ENCODE data around the gene SPSB1.
"Not testable (repeated sequence)": the region's sequence is repeated elsewhere in the genome, so short reads cannot be mapped to it uniquely, and the experiment has no call there.

The SPSB1 gene

DNA sequence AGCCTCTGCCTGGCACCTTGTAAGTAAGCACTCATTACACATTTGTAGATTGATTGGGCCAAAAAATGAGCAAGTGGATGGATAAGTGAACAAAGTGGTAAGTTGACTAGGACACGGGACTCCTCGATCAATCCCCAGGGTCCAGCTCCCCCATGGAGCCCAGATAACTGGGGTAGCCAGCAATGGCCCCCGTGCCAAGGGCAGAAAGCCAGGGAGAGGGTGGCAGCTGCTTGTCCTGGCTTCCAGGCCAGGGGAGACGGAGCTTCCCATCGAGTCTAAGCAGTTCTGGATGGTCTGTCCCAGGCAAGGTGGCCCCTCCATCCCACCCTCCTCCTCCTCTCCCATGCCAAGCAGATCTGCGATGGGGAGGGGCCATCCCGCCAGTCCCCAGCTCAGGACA is 91.4 kb downstream of the SPSB1 start:
- peaks cover 7% of the 10 kb centered on the region for H3K4me1 ChIP-seq (ENCODE audit: insufficient read depth, insufficient read length)
- H3K36me3 ChIP-seq (ENCODE audit: insufficient read depth, insufficient read length, low read length) = no peaks in the 10 kb centered on the region
- DNase-seq (ENCODE audit: low read depth, low spot score) = no peak
- no peak overlapping the region for H3K4me3 ChIP-seq (ENCODE audit: insufficient read length, low read depth)
- H3K27me3 ChIP-seq (ENCODE audit: insufficient read depth, insufficient read length) = no peaks in the 10 kb centered on the region
- no peak for TF ChIP-seq ZNF274 (IDR thresholded peaks at IDR 0.05; ENCODE audit: low read depth, low read length)
- no peak for TF ChIP-seq YY1 (IDR thresholded peaks at IDR 0.05; ENCODE audit: insufficient read depth, insufficient read length)
- no peak for TF ChIP-seq SUZ12 (IDR thresholded peaks at IDR 0.05; ENCODE audit: extremely low read depth, insufficient read depth, insufficient read length)
- no peak overlapping the region for H3K9ac ChIP-seq (ENCODE audit: insufficient read length, low read depth)
- H3K9me3 ChIP-seq (ENCODE audit: insufficient read depth, low read length) = no peaks in the 10 kb centered on the region

DNA sequence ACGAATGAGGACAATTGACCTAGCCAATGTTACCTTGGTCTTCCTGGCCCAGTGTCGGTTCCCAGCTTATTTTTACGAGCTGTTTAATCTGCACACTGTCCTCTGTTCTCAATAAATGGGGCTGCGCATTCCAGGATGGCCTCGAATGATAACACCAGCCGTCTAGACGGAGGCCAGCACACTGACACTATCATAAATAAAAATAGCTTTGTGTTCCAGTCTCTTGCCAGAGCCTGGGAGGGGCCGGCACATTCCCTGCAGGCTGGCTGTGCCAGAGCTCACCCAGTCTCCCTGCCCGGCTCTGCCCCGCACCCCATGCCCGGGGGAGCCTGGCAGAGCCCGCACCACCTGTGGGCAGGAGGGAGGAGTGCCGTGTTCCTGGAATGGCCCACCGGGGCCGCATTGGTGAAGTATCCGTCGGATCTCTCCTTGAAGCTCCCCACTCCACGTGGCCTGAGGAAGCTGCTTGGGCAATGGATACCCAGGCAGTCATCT is 92.1 kb downstream of the SPSB1 start:
- Histone ChIP-seq H3K27me3 (ENCODE audit: insufficient read depth, insufficient read length) (no peaks in the 10 kb centered on the region), H3K4me1 (ENCODE audit: insufficient read depth, insufficient read length) (peaks cover 7% of the 10 kb centered on the region), H3K9ac (ENCODE audit: insufficient read length, low read depth) (no peak overlapping the region), H3K9me3 (ENCODE audit: insufficient read depth, low read length) (no peaks in the 10 kb centered on the region), H3K4me3 (ENCODE audit: insufficient read length, low read depth) (no peak overlapping the region), H3K36me3 (ENCODE audit: insufficient read depth, insufficient read length, low read length) (no peaks in the 10 kb centered on the region)
- no peak for TF ChIP-seq ZNF274 (IDR thresholded peaks at IDR 0.05; ENCODE audit: low read depth, low read length)
- no peak for TF ChIP-seq SUZ12 (IDR thresholded peaks at IDR 0.05; ENCODE audit: extremely low read depth, insufficient read depth, insufficient read length)
- no peak for TF ChIP-seq YY1 (IDR thresholded peaks at IDR 0.05; ENCODE audit: insufficient read depth, insufficient read length)
- no peak for DNase-seq (ENCODE audit: low read depth, low spot score)

DNA sequence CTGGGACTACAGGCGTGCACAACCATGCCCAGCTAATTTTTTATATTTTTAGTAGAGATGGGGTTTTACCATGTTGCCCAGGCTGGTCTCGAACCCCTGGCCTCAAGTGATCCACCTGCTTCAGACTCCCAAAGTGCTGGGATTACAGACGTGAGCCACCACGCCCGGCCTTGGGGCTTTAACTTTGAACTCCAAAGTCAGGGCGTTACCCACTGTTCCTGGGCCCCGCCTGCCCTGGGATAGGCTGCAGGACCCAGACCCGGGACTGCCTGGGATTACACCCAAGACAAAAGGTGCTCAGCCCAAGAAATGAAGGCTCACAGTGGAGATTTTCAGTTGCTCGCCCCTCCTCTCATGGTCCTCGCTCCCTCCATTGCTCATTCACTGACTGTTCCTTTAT is 92.7 kb downstream of the SPSB1 start:
- not testable (repeated sequence) for H3K27me3 ChIP-seq (ENCODE audit: insufficient read depth, insufficient read length); DNase-seq (ENCODE audit: low read depth, low spot score); H3K9me3 ChIP-seq (ENCODE audit: insufficient read depth, low read length)

DNA sequence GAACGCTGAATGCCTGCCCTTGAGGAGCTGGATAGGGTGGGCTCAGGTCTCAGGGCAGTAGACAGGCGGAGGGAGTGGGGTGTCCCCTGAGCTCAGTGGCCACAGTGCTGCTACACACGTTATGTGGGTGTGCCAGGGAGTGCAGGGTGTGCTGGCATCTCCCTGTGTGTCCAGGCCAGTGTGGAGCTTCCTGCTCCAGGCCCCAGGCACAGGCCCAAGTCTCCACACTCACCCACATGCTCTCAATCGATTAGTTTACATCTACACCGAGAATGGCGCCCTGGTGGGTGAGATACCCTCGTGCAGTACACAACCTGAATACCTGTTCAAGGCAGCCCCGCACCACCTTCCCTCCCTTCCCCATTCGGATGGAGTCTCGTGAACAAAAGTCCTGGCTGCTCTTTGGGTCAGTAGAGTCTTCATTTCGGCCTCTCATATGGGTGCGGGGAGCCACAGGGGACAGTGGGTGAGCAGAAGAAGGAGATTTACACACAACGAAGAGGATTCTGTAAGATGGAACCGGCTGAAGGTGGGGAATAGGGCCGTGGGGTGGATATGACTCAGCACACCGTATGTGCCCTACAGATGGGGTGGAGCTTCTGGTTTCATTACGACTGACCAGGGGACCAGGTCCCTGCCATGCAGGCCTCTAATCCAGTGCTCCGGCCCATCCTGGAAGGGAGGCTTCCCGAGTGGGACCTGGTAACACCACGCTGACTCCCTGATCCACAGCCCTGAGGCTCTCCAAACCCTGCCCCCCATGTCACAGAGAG is 93.3 kb downstream of the SPSB1 start:
- Histone ChIP-seq H3K4me1 (ENCODE audit: insufficient read depth, insufficient read length) (peaks cover 10% of the 10 kb centered on the region), H3K4me3 (ENCODE audit: insufficient read length, low read depth) (no peak overlapping the region), H3K9ac (ENCODE audit: insufficient read length, low read depth) (no peak overlapping the region), H3K9me3 (ENCODE audit: insufficient read depth, low read length) (no peaks in the 10 kb centered on the region), H3K27me3 (ENCODE audit: insufficient read depth, insufficient read length) (no peaks in the 10 kb centered on the region), H3K36me3 (ENCODE audit: insufficient read depth, insufficient read length, low read length) (no peaks in the 10 kb centered on the region)
- TF ChIP-seq YY1 (IDR thresholded peaks at IDR 0.05; ENCODE audit: insufficient read depth, insufficient read length) = no peak
- TF ChIP-seq SUZ12 (IDR thresholded peaks at IDR 0.05; ENCODE audit: extremely low read depth, insufficient read depth, insufficient read length) = no peak
- no peak for TF ChIP-seq ZNF274 (IDR thresholded peaks at IDR 0.05; ENCODE audit: low read depth, low read length)
- DNase-seq (ENCODE audit: low read depth, low spot score) = no peak

More for the DNA sequence above, 92.7 kb downstream of the SPSB1 start:
- not testable (repeated sequence) for H3K36me3 ChIP-seq (ENCODE audit: insufficient read depth, insufficient read length, low read length); H3K9ac ChIP-seq (ENCODE audit: insufficient read length, low read depth); H3K4me1 ChIP-seq (ENCODE audit: insufficient read depth, insufficient read length); H3K4me3 ChIP-seq (ENCODE audit: insufficient read length, low read depth)

DNA sequence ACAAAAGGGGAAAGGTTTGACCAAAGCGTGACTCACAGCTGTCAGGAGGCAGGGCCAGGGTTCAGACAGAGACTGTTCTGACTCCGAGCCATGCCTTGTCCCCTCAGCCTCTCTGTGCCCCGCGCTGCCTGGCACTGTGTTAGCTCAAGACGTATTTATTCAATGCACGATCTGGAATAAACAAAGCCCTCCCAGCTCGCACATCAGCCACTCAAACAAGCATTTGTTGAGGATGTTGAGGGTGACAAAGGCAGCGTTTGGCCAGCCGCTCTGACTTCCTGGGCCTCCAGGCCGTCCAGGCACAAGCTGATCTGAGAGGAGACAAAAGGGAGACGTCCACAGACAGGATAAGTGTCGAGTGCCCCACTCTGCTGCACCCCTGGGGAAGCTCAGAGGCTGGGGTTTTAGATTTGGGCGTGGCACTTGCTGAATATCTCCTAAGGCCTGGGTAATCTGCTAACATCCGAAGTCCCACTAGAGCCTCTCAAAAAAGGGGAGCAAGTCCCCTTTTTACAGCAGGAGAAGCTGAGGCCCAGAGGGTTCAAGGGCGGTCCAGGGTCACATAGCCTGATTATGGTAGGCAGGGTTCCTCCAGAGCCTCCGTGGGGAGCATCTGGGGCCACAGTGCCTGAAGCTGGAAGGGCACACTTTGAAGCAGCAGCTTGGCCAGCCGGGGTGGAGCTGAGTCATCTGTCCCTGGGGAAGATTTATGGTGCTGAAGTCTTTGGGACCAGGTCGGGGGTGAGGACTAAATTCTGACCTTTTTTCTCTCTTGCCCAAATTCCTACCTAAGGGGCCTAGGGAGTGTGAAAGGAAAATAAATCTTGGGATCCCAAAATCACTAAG is 95.9 kb downstream of the SPSB1 start:
- no peak for TF ChIP-seq ZNF274 (IDR thresholded peaks at IDR 0.05; ENCODE audit: low read depth, low read length)
- no peak for TF ChIP-seq YY1 (IDR thresholded peaks at IDR 0.05; ENCODE audit: insufficient read depth, insufficient read length)
- no peak for TF ChIP-seq SUZ12 (IDR thresholded peaks at IDR 0.05; ENCODE audit: extremely low read depth, insufficient read depth, insufficient read length)
- Histone ChIP-seq H3K9me3 (ENCODE audit: insufficient read depth, low read length) (no peaks in the 10 kb centered on the region), H3K4me3 (ENCODE audit: insufficient read length, low read depth) (no peak overlapping the region), H3K27me3 (ENCODE audit: insufficient read depth, insufficient read length) (no peaks in the 10 kb centered on the region), H3K36me3 (ENCODE audit: insufficient read depth, insufficient read length, low read length) (no peaks in the 10 kb centered on the region), H3K9ac (ENCODE audit: insufficient read length, low read depth) (no peak overlapping the region), H3K4me1 (ENCODE audit: insufficient read depth, insufficient read length) (peaks cover 10% of the 10 kb centered on the region)
- no peak for DNase-seq (ENCODE audit: low read depth, low spot score)

DNA sequence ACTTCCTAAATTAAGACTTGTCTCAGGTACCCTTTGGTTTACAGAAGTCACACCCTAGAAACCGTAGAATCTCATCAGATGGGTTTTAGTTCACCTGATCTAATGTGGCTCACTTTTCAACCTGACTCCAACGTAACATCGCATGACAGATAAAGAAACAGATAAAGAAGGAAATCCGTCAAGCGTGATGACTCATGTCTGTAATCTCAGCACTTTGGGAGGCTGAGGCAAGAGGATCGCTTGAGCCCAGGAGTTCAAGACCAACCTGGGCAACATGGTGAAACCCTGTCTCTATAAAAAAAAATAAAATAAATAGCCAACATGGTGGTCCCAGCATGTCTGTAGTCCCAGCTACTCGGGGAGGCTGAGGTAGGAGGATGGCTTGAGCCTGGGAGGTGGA is 97.3 kb downstream of the SPSB1 start:
- no peak overlapping the region for H3K4me3 ChIP-seq (ENCODE audit: insufficient read length, low read depth)
- no peaks in the 10 kb centered on the region for H3K36me3 ChIP-seq (ENCODE audit: insufficient read depth, insufficient read length, low read length)
- H3K27me3 ChIP-seq (ENCODE audit: insufficient read depth, insufficient read length) = no peaks in the 10 kb centered on the region
- H3K9ac ChIP-seq (ENCODE audit: insufficient read length, low read depth) = no peak overlapping the region
- peaks cover 10% of the 10 kb centered on the region for H3K4me1 ChIP-seq (ENCODE audit: insufficient read depth, insufficient read length)
- H3K9me3 ChIP-seq (ENCODE audit: insufficient read depth, low read length) = peaks cover 3% of the 10 kb centered on the region; the same call in 1 of the 2 replicates
- TF ChIP-seq SUZ12 (IDR thresholded peaks at IDR 0.05; ENCODE audit: extremely low read depth, insufficient read depth, insufficient read length) (no peak), YY1 (IDR thresholded peaks at IDR 0.05; ENCODE audit: insufficient read depth, insufficient read length) (no peak), ZNF274 (IDR thresholded peaks at IDR 0.05; ENCODE audit: low read depth, low read length) (no peak)
- no peak for DNase-seq (ENCODE audit: low read depth, low spot score)

DNA sequence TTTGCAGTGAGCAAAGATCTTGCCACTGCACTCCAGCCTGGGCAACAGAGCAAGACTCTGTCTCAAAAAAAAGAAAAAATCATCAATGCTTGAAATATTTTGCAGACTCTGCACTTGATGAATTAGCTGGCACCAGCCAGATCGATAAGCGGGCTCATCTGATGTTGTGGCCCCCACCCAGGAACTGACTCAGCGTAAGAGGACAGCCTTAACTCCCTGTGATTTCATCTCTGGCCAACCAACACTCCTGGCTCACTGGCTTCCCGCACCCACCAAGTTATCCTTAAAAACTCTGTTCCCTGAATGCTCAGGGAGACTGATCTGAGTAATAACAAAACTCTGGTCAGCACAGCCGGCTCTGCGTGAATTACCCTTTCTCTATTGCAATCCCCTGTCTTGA is 98.9 kb downstream of the SPSB1 start:
- H3K4me3 ChIP-seq (ENCODE audit: insufficient read length, low read depth) = no peak overlapping the region
- no peaks in the 10 kb centered on the region for H3K27me3 ChIP-seq (ENCODE audit: insufficient read depth, insufficient read length)
- no peak overlapping the region for H3K9ac ChIP-seq (ENCODE audit: insufficient read length, low read depth)
- TF ChIP-seq SUZ12 (IDR thresholded peaks at IDR 0.05; ENCODE audit: extremely low read depth, insufficient read depth, insufficient read length) (no peak), YY1 (IDR thresholded peaks at IDR 0.05; ENCODE audit: insufficient read depth, insufficient read length) (no peak), ZNF274 (IDR thresholded peaks at IDR 0.05; ENCODE audit: low read depth, low read length) (no peak)
- no peak for DNase-seq (ENCODE audit: low read depth, low spot score)
- H3K36me3 ChIP-seq (ENCODE audit: insufficient read depth, insufficient read length, low read length) = no peaks in the 10 kb centered on the region
- H3K4me1 ChIP-seq (ENCODE audit: insufficient read depth, insufficient read length) = peaks cover 7% of the 10 kb centered on the region
- peaks cover 8% of the 10 kb centered on the region; the same call in 1 of the 2 replicates for H3K9me3 ChIP-seq (ENCODE audit: insufficient read depth, low read length)

All from NT2/D1 (cell line).